Body of pancreas (tissue), 4 donors: ENCODE measurements around the gene FNDC3B.

Experiments used
- POLR2A ChIP-seq, 3 donors: fragments of 450-650 bp; IDR thresholded peaks; one replicate each; pipeline ENCODE4 v1.6.1; 2016; ENCODE audit warnings: antibody characterized with exemption in 3 of 3, mild to moderate bottlenecking in 2 of 3
- TF ChIP-seq, protein P1 (sequence below), 7 experiments: fragments of 450-650 bp in 4 of 7; fragments of 200-600 bp in 3 of 7; sonication (generic) in 3 of 7; IDR thresholded peaks; one replicate each; pipeline ENCODE4 v1.5.1; 2016 to 2019; ENCODE audit warnings: antibody characterized with exemption in 7 of 7

DNA sequence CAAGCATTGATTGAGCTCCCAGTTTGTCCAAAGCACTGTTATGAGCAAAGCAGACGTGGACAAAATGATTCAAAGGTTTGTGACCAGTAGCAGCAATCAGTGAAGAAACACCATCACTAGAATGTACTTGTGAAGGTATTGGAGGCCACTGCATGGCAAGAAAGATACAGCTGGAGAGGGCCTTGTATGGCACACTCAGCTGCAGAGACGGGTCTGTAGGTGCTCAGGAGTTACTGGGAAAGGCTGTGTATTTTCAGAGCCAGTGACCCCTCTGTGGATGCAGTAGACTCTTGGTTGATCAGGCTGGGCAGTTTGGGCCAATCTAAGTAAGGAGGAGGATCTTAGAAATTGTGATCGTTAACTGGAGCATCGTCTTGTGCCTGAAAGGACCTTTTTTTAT lies 288.9 kb downstream of the FNDC3B start:
- no peak for TF ChIP-seq POLR2A (IDR thresholded peaks at IDR 0.05)
- TF ChIP-seq, protein P1, sequence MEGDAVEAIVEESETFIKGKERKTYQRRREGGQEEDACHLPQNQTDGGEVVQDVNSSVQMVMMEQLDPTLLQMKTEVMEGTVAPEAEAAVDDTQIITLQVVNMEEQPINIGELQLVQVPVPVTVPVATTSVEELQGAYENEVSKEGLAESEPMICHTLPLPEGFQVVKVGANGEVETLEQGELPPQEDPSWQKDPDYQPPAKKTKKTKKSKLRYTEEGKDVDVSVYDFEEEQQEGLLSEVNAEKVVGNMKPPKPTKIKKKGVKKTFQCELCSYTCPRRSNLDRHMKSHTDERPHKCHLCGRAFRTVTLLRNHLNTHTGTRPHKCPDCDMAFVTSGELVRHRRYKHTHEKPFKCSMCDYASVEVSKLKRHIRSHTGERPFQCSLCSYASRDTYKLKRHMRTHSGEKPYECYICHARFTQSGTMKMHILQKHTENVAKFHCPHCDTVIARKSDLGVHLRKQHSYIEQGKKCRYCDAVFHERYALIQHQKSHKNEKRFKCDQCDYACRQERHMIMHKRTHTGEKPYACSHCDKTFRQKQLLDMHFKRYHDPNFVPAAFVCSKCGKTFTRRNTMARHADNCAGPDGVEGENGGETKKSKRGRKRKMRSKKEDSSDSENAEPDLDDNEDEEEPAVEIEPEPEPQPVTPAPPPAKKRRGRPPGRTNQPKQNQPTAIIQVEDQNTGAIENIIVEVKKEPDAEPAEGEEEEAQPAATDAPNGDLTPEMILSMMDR (IDR thresholded peaks at IDR 0.05) = no peak
